HG03280 (cell line): ENCODE data around the gene BTBD16.

Source experiments
- ATAC-seq: cut with Tn5 transposase; IDR thresholded peaks from one replicate; pipeline ENCODE4 v1.9.1; 2021; ENCODE audit warnings: mild to moderate bottlenecking, moderate library complexity; ENCODE audit not compliant: unreplicated experiment

Gene BTBD16

DNA sequence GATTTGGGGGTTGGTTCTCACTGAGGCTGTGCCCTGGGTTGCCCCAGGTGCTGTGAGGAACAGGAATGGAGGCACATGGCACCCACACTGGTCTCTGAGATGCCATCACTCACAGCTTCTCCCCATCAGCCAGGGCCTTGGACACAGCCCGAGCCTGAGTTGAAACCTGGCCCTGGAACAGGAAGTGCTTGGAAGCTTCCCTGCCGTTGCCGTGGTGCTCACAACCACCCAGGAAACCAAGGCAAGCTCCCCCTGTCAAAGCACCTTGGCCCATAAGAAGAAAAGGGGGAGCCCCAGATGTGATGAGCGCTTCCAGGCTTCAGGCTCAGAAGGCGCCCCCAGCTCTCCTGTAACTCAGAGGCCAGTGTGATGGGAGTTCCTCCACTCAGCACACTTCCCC is at the start of gene BTBD16:
BTBD16 (plus strand) TSS at position 221 of the 400 bp plus-strand sequence. CDS start 3,786 bp downstream, outside the sequence.
- ATAC-seq = no peak

DNA sequence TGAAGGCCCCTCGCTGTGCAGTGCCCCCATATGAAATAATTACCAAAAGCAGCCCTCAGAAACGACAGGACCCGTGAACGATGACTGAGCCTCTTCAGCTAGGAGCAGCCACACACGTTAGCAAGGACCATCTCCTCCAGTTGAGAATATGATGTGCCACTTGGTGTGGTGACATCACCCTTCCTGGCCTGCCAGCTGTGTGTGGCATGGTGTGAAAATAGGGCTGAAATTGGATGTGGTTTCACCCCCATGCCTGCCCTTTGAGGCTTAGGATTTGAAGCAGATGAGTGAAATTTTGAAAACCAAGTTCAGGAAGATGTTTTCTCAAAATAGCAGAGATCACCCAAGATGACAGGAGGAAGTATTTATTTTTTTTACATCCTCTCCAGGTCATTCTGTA is 49.1 kb upstream of the BTBD16 start:
- ATAC-seq = no peak

DNA sequence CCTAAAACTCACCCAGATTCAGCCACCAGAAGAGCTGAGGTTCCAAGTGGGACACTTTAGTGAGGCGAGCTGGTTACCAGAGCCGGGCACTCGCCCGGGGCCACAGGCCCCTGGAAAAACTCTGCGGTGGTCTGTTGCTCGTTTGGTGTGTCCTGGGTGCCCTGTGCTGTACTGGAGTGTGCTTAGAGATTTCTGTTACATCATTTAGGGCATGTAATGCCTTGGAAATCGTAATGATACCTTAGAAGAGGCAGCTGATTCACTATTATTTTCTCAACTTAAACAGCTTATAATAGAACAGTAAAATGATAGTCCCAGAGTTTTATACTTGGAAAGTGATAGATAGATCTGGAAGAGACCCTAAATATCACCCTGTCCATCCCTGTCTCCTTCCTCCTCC is 48.5 kb upstream of the BTBD16 start:
- no peak for ATAC-seq

DNA sequence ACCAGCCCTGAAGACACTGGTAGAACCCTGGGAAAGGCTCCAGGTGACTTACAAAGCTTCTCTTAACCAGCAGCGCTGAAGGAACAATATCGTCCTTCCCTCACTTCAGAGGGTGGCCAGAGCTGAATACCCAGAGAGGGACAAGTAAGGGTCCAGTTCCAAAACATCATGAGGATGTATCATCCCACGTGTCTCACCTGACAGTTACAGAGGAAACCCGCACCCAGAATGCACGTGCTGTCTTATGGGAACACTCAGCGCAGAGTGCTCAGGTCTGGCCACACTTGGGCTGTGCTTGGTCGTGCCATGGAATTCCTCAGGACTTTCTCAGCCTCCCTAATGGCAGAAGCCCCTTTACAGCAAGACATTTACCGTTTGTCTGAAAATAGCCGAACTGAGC is 46.9 kb upstream of the BTBD16 start:
- no peak for ATAC-seq

- no peak for ATAC-seq
Measured at GRCh38 chr10:122225330-122225729, 45.8 kb upstream of the BTBD16 start.

DNA sequence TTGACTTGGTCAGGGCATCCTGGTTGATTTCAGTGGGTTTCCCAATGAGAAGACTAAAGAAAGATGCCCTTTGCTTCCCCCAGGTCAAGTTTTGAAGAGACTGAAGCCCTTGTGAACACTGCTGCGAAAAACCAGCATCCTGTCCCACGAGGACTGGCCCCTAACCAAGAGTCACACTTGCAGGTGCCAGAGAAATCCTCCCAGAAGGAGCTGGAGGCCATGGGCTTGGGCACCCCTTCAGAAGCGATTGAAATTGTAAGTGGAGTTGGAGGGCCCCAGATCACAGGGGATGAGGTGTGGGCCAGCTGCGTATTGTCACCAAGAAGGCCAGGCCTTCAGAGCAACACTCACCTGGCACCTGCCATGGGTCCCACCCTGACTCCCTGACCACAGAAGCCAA is 43.3 kb upstream of the BTBD16 start:
- no peak for ATAC-seq

DNA sequence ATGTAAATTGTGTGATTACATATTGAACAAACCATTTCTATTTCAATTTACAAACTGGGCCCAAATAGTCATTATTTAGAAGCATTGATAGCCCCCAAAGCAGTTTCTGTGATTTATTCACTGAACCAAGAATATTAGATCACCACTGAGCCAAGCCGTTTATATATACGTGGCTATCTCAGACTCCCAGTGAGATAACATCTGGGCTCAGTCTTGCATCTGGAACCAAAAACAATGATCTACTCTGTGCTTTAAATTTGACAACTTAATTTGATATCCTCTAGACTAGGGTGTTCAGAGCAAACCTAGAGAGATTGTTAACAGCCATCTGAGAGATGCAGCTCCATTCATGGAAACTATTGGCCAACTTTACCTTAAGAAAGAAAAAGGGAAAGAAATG is 41.4 kb upstream of the BTBD16 start:
- no peak for ATAC-seq

DNA sequence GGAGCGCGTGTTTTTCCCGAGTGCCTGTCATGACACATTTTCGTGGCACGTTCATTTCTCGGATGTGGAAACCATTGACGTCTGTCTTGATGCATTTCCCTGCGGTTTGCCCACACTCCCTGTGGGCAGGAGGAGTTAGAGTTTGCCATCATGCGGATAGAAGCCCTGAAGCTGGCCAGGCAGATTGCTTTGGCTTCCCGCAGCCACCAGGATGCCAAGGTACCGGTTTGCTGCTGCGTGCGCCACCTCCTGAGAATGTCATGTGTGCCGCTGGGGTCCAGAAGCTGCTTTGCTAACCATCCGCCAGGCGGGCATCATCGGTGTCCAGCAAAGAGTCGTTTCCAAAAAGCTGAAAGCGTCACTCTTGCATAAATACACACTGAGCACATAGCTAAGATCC is 40.9 kb upstream of the BTBD16 start:
- no peak for ATAC-seq

DNA sequence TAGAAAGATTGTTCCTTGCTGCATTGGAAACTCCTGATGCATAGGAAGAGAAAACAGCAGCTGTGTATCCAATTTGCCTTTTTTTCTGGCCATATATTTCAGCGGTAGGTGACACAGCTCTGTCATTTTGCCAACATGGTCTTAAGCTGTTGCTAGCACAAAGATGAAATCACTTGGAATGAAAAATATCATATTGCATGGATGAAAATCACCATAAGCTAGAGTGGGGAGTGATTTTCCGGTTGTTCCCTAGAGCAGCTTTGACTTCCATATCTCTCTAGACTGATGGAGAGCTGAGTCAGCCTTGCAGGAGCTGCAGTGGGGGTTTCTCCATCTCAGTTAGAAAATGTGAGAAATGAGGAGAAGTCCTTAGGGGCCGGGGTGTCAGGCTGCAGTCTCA is 38.3 kb upstream of the BTBD16 start:
- ATAC-seq = no peak

DNA sequence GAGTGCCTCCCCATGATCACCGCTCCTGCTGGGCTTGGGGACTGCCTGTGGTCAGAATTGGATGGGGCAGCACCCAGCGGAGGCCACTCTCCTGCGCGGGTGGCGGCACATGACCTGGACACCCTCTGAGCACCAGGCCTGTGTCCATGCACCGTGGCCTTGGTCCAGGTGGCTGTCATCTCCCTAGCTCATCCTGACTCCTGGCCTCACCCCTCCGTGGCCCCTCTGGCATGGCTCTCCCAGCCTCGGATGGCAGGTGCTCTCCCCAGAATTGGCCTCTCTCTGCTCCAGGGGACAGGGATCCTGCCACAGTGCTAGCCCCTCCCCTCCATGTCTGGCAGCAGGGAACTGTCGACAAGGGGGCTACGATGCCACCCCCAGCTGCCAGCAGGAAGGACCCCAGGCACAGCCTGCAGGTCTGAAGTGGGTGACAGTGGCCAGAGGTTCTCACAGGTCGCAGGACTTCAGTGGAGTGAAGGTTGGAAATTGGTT is 37.2 kb upstream of the BTBD16 start:
- no peak for ATAC-seq

- no peak for ATAC-seq
Measured at GRCh38 chr10:122234416-122234815, 36.7 kb upstream of the BTBD16 start.

DNA sequence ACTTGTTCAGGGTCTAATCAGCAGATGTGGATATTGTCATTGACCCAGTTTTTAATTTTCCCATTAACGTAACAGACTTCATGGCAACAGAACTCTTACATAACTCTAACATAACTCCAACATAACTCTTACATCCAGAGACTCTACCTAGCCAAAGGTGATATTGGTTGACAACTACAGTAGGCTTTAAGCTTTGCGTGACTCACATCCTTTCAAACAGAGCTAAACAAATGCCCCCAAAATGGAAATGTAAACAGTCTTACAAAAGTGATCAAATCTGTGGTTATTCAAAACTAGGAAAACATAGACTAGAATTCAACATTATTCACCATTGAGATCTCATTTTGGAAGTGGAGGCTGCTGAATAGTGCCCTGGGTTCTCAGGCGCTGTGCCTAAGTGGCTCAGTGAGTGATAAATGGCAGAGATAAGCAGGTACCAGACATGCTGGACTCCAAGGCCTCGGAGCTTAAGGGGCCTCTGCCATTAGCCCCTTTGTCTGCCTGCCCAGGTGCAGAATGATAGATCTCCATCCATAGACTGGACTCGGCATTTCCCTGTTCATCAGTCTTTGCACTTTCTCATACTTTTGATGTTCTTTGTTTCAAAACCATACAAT is 34.3 kb upstream of the BTBD16 start:
- no peak for ATAC-seq

- ATAC-seq = no peak
Measured at GRCh38 chr10:122237331-122237990, 33.6 kb upstream of the BTBD16 start.

- ATAC-seq = no peak
Measured at GRCh38 chr10:122239578-122240257, 31.4 kb upstream of the BTBD16 start.

- no peak for ATAC-seq
Measured at GRCh38 chr10:122240401-122240800, 30.7 kb upstream of the BTBD16 start.

GRCh38 chr10:122241836-122242235 is 29.3 kb upstream of the BTBD16 start:
- no peak for ATAC-seq

DNA sequence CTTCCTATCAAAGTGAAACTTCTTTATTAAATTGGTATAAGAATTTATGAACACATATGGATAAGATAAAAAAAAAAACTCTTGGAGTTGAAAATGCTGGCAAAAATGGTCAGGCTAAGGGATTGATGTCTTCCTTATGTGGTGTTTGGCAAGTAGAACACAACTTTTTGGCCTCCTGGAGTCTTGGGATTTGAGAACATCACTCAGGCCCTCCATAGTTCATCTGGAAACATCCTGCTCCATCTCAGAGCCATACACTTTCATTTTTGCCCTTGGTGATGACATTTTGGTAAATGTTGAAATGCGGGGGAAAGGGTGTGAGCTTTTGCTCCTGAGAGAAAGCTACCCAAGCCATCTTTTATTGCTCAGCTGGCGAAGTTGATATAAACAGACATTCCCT is 27.5 kb upstream of the BTBD16 start:
- ATAC-seq = no peak

GRCh38 chr10:122244001-122244975 is 26.8 kb upstream of the BTBD16 start:
- ATAC-seq = no peak

- no peak for ATAC-seq
Measured at GRCh38 chr10:122245136-122245535, 26.0 kb upstream of the BTBD16 start.

GRCh38 chr10:122245897-122246296 is 25.2 kb upstream of the BTBD16 start:
- no peak for ATAC-seq
